Testis (tissue), 2 donors: ENCODE results near the gene URM1.

Experiments
- CTCF ChIP-seq, 3 experiments: fragments of 450-650 bp in 2 of 3; fragments of 200-600 bp in 1 of 3; sonication (generic) in 1 of 3; IDR thresholded peaks; one replicate each; pipeline ENCODE4 v1.5.1; 2016 to 2019; ENCODE audit warnings: antibody characterized with exemption in 3 of 3, mild to moderate bottlenecking in 2 of 3, moderate library complexity in 1 of 3
- POLR2A ChIP-seq: fragments of 450-650 bp; IDR thresholded peaks from one replicate; pipeline ENCODE4 v1.6.1; 2017; ENCODE audit warnings: antibody characterized with exemption, mild to moderate bottlenecking, moderate library complexity

- TF ChIP-seq CTCF (IDR thresholded peaks at IDR 0.05) (no peak), POLR2A (no peak)
Measured at GRCh38 chr9:128429513-128430086, 58.4 kb downstream of the URM1 start.
